GM04503 (cell line): ENCODE data around the gene HINFP.

Experiments used
- DNase-seq: peaks from one replicate; pipeline ENCODE4 v3.0.0-alpha.2; 2012; ENCODE audit warnings: low read depth

Gene HINFP, protein sequence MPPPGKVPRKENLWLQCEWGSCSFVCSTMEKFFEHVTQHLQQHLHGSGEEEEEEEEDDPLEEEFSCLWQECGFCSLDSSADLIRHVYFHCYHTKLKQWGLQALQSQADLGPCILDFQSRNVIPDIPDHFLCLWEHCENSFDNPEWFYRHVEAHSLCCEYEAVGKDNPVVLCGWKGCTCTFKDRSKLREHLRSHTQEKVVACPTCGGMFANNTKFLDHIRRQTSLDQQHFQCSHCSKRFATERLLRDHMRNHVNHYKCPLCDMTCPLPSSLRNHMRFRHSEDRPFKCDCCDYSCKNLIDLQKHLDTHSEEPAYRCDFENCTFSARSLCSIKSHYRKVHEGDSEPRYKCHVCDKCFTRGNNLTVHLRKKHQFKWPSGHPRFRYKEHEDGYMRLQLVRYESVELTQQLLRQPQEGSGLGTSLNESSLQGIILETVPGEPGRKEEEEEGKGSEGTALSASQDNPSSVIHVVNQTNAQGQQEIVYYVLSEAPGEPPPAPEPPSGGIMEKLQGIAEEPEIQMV

DNA sequence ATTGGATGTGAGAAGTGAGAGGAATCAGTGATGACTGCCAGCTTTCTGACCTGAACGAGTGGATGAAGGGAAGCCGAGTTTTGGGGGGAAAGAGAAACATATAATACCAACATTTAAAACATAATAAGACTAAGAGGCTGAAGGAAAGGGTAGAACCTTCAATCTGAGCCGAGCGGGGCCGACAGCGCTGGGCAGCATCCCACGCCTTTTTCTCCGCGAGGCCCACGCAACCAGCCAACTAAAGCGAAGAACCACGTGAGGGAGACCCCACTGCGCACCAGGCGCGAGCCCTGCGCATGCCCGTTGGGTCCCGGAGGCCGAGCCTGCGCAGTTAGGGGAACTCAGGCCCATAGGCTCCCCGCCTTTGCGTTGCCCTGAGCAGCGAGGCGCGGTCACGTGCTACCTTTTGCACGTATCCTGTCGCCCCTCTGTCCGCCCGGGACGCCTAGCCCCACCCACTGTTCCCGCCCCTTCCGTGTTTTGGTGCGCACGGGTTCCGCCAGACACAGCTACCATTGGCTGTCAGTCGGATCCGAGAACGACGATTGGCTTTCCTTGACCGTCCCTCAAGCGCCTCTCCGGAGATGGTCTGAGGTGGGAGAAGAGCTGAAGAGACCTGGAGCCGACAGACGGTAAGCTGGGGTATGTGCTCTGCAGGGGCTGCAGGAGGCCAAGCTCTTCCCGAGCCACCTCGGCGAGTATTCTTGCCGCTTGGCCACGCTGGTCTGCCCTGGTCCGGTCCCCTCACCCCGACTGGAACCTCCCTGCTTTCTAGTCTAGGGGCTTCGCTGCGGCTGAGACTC lies at the start of gene HINFP:
TSS of gene HINFP (plus strand) at position 573 of the 803 bp plus-strand sequence. CDS start 5,365 bp downstream, outside the sequence.
- DNase-seq = peak; percentile 88

DNA sequence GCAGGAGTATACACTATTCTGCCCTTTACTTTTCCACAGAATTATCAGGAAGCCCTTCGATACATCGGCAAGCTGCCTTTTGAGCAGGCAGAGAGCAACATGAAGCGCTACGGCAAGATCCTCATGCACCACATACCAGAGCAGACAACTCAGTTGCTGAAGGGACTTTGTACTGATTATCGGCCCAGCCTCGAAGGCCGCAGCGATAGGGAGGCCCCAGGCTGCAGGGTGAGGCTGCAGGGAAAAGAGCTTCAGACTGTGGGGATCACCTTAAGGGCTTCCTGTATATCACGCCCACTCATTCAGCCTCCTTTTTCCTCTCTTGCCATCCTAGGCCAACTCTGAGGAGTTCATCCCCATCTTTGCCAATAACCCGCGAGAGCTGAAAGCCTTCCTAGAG lies 43.5 kb upstream of the HINFP start:
- DNase-seq = no peak

DNA sequence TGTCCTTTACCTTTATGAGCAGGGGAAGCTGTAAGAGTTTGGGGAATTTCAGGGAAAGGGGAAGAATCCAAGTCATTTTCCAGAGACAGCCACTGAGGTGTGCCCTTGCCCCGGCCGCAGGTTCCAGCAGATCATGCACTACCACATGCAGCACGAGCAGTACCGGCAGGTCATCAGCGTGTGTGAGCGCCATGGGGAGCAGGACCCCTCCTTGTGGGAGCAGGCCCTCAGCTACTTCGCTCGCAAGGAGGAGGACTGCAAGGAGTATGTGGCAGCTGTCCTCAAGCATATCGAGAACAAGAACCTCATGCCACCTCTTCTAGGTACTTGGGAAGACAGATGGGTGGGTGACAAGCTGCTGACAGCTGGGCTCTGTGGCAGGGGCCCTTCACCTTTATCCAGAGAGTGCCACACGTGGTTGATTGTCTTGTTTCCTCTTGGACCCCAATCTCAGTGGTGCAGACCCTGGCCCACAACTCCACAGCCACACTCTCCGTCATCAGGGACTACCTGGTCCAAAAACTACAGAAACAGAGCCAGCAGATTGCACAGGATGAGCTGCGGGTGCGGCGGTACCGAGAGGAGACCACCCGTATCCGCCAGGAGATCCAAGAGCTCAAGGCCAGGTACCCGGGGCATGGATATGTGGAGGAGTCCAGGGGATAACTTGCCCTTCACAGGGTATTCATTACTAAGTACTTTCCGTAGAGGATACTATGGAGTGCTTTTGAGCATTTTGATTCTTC lies 42.5 kb upstream of the HINFP start:
- no peak for DNase-seq

DNA sequence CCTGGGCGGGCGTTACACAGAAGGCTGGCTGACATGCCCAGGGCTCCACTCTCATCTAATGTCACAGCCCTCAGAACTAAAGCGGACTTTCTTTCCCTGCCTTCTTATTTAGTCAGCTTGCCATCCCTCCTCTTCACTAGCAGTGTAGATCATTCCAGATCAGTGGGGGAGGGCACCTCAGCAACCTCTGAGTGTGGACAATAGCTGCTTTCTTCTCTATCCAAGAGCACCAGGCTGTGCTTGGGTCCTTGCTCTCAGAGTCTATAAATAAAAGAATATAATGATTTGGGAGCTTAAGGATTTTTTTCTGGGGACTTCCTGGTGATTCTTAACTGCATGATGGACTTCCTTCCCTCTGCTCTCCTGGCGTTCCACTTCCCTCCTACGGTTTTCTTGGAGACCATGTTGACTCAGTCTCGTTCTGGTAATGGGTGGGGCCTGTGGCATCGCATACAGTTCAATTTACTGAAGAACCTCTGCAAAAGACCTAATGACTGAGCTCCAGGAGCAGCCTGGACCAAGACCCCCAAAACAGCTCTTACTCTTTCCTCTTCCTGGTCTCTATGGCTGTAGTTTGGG lies 39.6 kb upstream of the HINFP start:
- DNase-seq = no peak

DNA sequence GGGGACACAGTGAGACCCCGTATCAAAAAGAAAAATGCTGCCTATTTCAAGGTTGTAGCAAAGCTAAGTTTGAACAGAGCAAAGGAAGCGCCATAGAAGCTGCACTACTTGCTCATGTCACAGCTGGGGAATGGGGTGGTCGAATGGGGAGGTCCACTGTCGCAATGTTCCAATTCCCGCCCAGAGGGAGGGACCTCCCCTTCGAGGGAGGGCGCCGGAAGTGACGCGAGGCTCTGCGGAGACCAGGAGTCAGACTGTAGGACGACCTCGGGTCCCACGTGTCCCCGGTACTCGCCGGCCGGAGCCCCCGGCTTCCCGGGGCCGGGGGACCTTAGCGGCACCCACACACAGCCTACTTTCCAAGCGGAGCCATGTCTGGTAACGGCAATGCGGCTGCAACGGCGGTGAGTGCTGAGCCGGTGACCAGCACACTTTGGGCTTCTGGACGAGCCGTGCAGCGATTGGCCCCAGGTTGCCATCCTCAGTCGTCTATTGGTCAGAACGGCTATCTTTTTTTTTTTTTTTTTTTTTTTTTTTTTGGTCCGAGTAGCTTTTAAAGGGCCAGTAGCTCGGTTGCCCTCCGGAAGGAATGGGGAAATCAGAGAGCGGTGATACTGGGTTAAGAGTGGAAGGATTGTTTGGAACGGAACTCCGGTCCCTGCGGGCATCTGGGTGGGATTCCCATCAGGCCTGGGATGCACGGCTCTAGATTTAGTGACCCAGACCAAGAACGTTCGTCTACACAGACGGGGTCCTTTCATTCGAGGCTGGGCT lies 36.5 kb upstream of the HINFP start, which contains the start of gene HMBS:
TSS of gene HMBS (plus strand) at position 219 of the 774 bp plus-strand sequence. CDS start at position 372, 153 bp downstream.
- peak; percentile 85 for DNase-seq

DNA sequence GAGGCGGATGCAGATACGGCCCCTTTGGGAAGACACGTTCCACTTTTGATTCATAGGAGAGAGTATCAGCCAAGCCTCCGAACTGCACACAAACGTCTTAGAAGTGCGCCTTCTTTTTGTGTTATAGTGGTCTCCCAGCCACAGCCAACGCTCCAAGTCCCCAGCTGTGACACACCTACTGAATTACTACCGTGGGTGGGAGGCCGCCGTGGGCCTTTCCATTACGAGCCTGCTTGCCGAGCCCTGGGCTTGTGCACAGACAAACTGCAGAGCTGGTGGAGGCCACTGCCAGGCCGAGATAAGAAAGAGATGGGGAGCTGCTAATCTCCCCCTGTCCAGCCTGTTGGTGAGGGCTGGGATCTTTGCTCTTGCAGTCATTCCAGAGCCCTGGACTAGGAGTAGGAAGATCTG lies 35.9 kb upstream of the HINFP start:
- no peak for DNase-seq

DNA sequence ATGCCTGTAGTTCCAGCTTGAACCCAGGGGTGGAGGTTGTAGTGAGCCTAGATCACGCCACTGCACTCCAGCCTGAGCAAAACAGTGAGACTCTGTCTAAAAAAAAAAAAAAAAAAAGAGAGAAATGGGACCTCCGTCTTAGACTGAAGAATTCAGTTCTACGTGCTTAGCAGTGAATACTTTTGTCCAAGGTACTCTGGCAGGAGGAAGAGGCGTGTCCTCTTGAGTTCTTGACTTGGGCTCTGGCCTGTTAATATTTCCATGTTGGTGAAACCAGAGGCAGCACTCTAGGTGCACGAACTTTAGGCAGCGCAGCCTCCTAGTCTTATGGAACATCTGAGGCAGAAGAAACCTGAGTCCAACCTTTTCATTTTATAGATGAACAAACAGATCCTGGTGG lies 34.3 kb upstream of the HINFP start:
- no peak for DNase-seq

DNA sequence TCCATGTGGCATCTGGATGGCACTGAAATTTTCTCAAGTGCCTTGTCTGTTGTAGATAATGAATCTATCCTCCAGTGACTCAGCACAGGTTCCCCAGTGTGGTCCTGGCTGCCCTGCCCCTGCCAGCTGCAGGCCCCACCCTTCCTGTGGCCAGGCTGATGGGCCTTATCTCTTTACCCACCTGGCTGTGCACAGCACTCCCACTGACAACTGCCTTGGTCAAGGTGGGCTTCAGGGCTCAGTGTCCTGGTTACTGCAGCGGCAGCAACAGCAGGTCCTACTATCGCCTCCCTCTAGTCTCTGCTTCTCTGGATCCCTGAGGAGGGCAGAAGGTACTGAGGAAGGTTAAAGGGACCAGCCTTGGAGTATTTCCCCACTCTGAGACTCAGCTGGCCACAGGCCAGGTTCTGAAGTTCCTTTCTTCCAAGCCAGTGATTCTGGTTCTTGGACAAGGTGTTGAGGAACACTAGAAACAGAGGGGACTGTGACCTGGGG lies 33.6 kb upstream of the HINFP start:
- no peak for DNase-seq

DNA sequence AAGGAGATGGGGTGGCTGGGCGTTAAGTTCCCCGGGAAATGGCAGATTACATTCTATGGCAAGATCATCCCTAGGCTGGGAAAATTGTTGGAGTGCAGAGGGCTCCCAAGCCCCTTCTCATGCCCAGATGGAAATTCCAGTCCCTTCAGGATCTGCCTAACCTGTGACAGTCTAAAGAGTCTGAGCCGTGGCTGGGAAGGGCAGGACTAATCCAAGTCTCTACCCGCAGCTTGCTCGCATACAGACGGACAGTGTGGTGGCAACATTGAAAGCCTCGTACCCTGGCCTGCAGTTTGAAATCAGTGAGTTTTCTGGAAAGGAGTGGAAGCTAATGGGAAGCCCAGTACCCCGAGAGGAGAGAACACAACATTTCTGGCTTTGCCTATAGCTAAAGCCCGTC lies 33.0 kb upstream of the HINFP start:
- DNase-seq = no peak

DNA sequence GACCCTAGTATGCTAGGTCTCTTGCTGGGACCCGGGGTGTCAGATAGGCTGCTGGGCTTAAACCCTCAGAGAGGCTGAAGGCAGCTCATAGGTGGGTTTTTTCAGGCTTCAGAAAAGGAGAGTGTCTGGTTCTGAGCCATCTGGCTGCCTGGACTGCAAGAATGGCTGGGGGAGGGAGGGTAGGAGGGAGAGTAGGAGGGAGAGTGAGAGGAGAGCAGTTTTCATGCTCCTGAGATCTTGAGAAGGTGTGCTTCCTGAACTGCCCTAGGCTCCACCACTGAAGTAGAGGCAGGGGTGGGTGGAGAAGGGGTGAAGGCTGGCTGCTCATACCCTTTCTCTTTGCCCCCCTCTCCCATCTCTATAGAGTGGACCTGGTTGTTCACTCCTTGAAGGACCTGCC lies 32.1 kb upstream of the HINFP start:
- no peak for DNase-seq

DNA sequence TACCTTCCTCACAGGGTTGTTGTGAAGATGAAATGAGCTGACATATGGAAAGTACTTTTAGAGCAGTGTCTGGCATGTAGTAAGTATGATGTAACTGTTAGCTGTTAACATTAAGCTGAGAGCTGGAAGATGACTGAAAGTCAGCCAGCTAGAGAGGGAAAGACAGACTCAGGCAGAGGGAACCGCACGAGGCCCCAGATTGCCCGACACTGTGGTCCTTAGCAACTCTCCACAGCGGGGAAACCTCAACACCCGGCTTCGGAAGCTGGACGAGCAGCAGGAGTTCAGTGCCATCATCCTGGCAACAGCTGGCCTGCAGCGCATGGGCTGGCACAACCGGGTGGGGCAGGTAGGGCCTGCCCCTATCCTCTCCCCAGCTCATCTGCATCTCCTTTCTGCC lies 30.2 kb upstream of the HINFP start:
- DNase-seq = no peak

DNA sequence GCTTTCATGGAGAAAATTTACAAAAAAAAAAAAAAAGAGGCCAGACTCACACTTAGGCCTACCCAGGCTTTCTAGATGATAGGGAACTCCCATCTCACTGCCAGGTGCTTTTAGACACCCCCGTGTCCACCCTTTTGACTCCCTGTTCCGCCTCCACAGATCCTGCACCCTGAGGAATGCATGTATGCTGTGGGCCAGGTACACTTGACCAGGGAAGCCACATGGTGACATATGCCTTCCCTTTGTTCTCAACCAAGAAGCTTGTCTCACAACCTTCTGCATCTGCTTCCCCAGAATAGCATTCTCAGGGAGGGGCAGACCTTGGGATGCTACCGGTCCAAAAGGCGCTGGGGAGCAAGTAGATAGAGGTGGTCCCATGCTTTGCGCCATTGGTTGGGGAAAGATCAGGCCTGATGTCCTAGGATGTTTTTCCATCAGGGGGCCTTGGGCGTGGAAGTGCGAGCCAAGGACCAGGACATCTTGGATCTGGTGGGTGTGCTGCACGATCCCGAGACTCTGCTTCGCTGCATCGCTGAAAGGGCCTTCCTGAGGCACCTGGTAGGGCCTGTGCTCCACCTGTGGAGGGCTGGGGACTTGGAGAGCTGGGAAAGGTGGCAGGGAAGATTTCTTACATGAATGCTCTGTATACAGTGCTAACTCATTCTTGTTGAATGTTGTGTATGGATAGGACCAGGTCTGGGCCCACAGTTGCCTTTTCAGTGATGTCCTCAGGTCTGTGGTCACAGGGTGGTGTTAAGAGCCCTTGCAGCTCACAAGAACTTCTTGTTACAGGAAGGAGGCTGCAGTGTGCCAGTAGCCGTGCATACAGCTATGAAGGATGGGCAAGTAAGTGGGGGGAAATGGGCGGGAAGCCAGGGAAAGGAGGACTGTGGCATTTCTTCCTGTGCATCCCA lies 29.2 kb upstream of the HINFP start:
- no peak for DNase-seq

DNA sequence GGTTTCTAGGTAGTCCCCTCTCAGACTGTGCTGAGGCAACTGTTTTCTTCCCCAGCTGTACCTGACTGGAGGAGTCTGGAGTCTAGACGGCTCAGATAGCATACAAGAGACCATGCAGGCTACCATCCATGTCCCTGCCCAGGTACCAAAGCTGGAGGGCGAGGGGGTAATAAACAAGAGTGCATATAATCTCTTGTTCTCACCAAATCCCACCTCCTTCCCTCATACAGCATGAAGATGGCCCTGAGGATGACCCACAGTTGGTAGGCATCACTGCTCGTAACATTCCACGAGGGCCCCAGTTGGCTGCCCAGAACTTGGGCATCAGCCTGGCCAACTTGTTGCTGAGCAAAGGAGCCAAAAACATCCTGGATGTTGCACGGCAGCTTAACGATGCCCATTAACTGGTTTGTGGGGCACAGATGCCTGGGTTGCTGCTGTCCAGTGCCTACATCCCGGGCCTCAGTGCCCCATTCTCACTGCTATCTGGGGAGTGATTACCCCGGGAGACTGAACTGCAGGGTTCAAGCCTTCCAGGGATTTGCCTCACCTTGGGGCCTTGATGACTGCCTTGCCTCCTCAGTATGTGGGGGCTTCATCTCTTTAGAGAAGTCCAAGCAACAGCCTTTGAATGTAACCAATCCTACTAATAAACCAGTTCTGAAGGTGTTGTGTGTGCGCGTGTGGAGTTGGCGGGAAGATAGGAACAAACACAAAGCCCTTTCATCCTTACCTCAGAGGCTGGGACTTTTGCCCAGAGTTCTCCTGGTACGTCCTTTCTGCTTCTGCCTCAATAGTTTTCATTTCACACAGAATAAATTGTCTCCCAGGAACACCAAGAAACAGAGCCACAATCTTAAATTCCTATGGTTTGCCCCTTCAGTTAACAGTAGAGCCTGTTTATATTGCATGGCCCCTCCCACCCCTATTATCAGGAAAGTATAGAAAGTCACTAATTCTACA lies 28.2 kb upstream of the HINFP start:
- DNase-seq = no peak

DNA sequence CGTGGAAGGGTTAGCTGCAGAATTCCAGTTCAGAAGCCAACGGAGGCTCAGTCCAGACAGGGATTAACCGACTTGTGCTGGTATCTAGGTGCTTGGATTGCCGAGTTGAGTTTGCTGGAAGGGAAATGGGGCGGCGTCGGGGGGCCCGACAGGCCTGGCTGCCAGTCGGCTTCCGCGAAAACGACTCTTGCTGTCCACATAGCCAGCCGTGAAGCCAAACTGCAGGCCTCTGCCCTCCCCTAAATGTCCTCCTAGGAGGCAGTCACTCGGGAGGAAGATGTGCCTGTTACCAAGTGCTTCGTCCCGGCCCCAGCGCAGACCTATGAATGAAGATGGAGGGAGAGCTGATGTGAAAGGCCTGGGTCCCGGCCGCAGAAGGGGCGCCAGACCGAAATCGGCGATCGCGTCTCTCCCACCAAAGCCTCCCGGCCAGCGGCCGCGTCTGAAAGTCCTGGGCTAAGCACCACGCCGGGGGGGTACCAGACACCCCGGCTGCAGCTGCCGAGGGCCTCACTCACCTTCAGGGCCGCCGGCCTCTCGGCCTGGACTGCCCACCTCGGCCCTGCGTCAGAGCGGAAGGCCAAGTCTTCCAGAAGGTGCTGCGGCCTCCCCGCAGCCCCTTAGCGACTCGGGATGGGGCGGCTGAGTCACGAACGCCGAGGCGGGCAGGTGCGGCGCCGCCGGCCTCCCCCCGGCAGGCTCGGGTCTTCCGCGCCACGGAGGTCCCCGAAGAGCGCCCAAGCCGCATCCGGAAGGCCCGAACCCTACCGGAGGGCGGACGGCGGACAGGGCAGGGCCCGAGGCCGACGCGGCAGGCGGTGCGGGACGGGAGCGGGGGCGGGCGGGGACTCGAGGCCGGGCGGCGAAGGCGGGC lies 27.2 kb upstream of the HINFP start:
- no peak for DNase-seq

DNA sequence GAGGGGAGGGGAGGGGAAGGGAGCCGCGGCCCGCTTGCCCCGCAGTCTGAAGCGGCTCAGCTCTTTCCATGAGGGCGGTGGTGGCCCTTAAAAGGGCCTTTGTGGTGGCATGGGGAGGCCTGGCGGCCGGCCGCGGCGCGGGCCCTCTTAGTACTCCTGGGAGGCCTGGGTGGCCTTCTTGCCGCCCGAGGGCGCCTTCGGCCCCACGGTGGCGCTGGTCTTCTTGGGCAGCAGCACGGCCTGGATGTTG lies 26.6 kb upstream of the HINFP start:
- peak; percentile 49 for DNase-seq

DNA sequence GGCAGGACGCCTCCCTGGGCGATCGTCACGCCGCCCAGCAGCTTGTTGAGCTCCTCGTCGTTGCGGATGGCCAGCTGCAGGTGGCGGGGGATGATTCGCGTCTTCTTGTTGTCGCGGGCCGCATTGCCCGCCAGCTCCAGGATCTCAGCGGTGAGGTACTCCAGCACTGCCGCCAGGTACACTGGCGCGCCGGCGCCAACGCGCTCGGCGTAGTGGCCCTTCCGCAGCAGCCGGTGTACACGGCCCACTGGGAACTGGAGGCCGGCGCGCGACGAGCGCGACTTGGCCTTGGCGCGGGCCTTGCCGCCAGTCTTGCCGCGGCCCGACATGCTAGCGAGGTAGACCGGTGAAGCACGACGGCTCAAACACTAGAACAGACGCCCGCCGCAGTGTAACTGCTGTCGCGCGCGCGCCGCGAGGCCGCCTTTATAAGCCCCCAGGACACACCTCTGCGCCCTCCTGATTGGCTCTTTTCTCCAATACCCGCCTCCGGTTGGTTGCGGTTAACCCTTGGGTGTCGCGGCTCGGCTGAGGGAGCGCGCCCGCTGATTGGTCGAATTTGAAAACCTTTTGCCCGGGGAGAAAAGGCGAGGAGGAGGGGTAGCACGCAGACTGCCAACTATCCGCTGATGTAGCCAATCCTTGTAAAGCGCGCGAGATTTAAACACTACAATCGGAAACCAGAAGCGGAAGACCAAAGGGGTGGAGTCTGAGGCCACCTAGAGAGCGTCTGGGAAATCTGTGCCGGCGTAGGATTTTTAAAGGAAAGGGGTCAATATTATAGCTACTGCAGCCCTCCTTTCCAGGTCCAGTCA lies 26.1 kb upstream of the HINFP start:
- DNase-seq = peak; percentile 93

DNA sequence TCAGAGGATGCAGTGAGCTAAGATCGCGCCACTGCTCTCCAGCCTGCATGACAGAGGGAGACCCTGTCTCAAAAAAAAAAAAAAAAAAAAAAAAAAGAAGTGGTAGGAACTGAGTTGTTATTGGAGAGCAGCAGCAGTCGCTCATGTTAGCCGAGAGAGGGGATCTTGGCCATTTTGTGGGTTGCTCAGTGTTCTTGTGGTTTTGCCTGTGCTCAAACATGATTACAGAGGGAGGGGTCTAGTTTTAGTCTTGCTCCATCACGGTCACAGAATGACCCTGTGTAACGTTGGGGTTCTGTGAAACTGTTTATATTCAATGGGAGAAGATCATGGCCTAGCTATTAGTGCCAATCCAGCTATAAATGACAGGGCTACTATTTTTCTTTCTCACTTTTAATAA lies 21.7 kb upstream of the HINFP start:
- DNase-seq = no peak
